OCI-LY1 (cell line): ENCODE measurements around the gene KRTAP5-3.

Experiments used
- H2AFZ ChIP-seq: fragments of 200-600 bp; sonication (generic), shearing (Covaris generic); 2 replicates; pipeline ENCODE4 v1.6.0; 2014; ENCODE audit warnings: antibody characterized with exemption, mild to moderate bottlenecking, low read length
- H3F3A ChIP-seq: fragments of 200-600 bp; sonication (generic), shearing (Covaris generic); 2 replicates; pipeline ENCODE4 v1.6.0; 2014; ENCODE audit warnings: mild to moderate bottlenecking, antibody characterized with exemption, low read length, moderate library complexity; ENCODE audit not compliant: insufficient read depth
- H3K27ac ChIP-seq: fragments of 200-600 bp; sonication (generic); 2 replicates; pipeline ENCODE4 v1.5.1; 2014; ENCODE audit warnings: low read length, mixed run types, mild to moderate bottlenecking, low read depth; ENCODE audit not compliant: poor library complexity, severe bottlenecking
- H3K27me3 ChIP-seq: fragments of 200-600 bp; sonication (generic); 2 replicates; pipeline ENCODE4 v1.6.0; 2014; ENCODE audit warnings: antibody characterized with exemption, mild to moderate bottlenecking, low read length, moderate library complexity; ENCODE audit not compliant: insufficient read depth
- H3K36me3 ChIP-seq: fragments of 200-600 bp; sonication (generic); 2 replicates; pipeline ENCODE4 v1.6.1; 2014; ENCODE audit warnings: mild to moderate bottlenecking, antibody characterized with exemption, low read length, moderate library complexity, mixed read lengths; ENCODE audit not compliant: insufficient read depth
- H3K4me1 ChIP-seq: fragments of 200-600 bp; sonication (generic); 2 replicates; pipeline ENCODE4 v1.5.1; 2014; ENCODE audit warnings: mild to moderate bottlenecking, low read length, moderate library complexity; ENCODE audit not compliant: insufficient read depth, severe bottlenecking
- H3K4me2 ChIP-seq: fragments of 200-600 bp; sonication (generic), shearing (Covaris generic); 2 replicates; pipeline ENCODE4 v1.6.1; 2014; ENCODE audit warnings: low read length
- H3K4me3 ChIP-seq: fragments of 200-600 bp; sonication (generic); 2 replicates; pipeline ENCODE4 v1.5.1; 2014; ENCODE audit warnings: low read length, low read depth, mild to moderate bottlenecking, mixed read lengths; ENCODE audit not compliant: poor library complexity, severe bottlenecking
- H3K79me2 ChIP-seq: fragments of 200-600 bp; shearing (Covaris generic); 2 replicates; pipeline ENCODE4 v1.6.1; 2016; ENCODE audit warnings: mixed run types, low read length, mixed read lengths; ENCODE audit not compliant: insufficient read depth
- H3K9ac ChIP-seq: fragments of 200-600 bp; sonication (generic), shearing (Covaris generic); 2 replicates; pipeline ENCODE4 v1.6.1; 2014; ENCODE audit warnings: mild to moderate bottlenecking, low read length, mixed read lengths
- H3K9me2 ChIP-seq: fragments of 200-600 bp; sonication (generic), shearing (Covaris generic); 2 replicates; pipeline ENCODE4 v1.6.1; 2014; ENCODE audit warnings: low read depth, mild to moderate bottlenecking, low read length, mixed read lengths
- H3K9me3 ChIP-seq: fragments of 200-600 bp; shearing (Covaris generic); 2 replicates; pipeline ENCODE4 v1.6.1; 2014; ENCODE audit warnings: low read length, mixed read lengths
- H4K20me1 ChIP-seq: fragments of 200-600 bp; sonication (generic), shearing (Covaris generic); 2 replicates; pipeline ENCODE4 v1.6.0; 2016; ENCODE audit warnings: mild to moderate bottlenecking, low read length; ENCODE audit not compliant: insufficient read depth
- EZH2 ChIP-seq: fragments of 200-600 bp; sonication (generic), shearing (Covaris generic); IDR thresholded peaks from 2 replicates; pipeline ENCODE4 v1.8.0; 2017; ENCODE audit warnings: borderline replicate concordance, mixed run types, mild to moderate bottlenecking, antibody characterized with exemption, low read length, moderate library complexity, mixed read lengths
- TF ChIP-seq, protein P1 (sequence below): fragments of 200-600 bp; sonication (generic), shearing (Covaris generic); IDR thresholded peaks from 2 replicates; pipeline ENCODE4 v1.5.1; 2017; ENCODE audit warnings: mild to moderate bottlenecking, antibody characterized with exemption, low read length, moderate library complexity, mixed read lengths

KRTAP5-3 gene

DNA sequence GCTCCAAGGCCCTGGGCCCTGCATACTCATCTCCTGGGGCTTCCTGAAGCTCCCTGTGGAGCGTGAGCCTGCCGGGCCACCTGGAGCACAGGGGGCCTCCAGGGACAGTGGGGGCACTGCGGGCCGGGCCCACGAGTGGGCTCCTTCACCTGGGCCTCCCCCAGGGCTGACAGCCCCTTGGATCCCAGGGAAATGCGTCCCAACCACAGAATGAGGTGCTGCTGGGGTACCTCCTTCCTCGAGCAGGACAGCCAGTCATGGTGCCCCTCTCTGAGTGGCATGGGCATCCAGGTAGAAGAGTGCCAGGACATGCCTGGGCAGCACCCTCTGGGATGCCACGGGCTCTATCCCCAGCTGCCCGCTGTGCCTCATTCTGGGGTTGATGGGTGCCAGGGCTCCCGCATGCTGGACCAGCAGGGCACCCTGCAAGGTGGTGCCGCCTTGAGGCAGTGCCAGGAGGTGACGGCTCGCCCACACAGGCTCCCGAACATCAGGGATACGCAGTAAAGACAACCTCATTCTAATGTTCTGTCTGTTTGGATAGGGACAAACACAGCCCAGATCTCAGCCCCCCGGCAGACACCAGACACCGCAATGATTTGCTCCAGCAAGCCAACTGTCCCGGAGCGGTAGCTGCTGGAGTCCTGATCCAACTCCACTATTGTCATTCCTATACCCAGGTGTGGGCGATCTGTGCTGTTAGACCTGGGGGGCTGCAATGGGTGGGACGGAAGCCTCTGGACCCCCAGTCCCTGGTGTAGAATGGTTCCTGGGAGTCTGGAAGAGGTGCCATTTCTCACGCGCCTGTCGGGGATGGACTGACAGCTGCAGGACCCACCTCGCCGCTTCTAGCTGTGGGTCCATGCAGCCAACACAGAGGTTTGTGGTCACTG is 47.2 kb upstream of the KRTAP5-3 start:
- H3K27ac ChIP-seq = no peak overlapping the region
- TF ChIP-seq, protein P1, sequence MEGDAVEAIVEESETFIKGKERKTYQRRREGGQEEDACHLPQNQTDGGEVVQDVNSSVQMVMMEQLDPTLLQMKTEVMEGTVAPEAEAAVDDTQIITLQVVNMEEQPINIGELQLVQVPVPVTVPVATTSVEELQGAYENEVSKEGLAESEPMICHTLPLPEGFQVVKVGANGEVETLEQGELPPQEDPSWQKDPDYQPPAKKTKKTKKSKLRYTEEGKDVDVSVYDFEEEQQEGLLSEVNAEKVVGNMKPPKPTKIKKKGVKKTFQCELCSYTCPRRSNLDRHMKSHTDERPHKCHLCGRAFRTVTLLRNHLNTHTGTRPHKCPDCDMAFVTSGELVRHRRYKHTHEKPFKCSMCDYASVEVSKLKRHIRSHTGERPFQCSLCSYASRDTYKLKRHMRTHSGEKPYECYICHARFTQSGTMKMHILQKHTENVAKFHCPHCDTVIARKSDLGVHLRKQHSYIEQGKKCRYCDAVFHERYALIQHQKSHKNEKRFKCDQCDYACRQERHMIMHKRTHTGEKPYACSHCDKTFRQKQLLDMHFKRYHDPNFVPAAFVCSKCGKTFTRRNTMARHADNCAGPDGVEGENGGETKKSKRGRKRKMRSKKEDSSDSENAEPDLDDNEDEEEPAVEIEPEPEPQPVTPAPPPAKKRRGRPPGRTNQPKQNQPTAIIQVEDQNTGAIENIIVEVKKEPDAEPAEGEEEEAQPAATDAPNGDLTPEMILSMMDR = no peak
- no peak for TF ChIP-seq EZH2
- no peak overlapping the region for H3K4me3 ChIP-seq

DNA sequence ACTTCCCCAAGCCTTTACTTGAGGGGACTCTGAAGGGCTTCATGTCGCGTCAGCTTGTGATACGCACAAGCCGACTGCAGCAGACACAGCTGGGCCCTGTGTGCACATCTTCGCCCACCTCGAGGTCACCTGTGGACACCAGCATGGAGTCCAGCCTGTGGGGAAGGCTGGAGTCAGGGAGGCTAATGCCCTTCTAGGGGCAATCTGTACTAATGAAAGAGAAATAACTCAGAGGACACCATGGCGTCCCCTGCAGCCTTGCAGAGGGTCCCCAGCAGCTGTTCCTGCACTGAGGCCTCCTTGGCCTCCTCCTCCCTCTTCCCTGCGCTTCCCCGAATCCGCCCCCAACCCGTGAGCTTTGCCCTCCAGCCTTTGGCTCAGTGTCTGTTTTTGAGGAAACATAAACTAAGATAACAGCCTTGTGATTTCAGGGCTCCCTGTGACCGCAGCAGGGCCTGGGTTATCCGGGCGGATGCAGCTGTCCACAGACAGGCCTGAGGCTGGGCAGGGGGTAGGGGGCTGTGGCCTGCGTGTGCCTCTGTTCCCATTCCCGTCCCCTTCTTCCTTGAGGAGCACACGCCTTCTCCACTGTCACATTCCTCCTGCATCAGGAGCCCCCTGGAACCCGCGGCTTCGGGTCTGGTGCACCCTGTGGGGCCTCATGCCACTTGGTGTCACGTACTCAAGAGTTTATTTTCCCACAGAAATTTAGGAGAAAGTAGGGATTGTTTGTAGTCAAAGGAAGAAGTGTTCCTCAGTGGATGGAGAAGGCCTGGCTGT is 46.3 kb upstream of the KRTAP5-3 start:
- no peaks in the 10 kb centered on the region for H3K36me3 ChIP-seq
- peaks cover 6% of the 10 kb centered on the region; the same call in 1 of the 2 replicates for H3K27me3 ChIP-seq
- H2AFZ ChIP-seq = no peak overlapping the region
- TF ChIP-seq EZH2 = no peak
- TF ChIP-seq, protein P1 = no peak
- H3K9me3 ChIP-seq = no peaks in the 10 kb centered on the region
- no peak overlapping the region for H3K27ac ChIP-seq
- H4K20me1 ChIP-seq = no peaks in the 10 kb centered on the region
- no peak overlapping the region for H3K4me3 ChIP-seq
- H3K4me1 ChIP-seq = no peaks in the 10 kb centered on the region
- no peak overlapping the region for H3K4me2 ChIP-seq
- no peaks in the 10 kb centered on the region for H3F3A ChIP-seq
- no peak overlapping the region for H3K9ac ChIP-seq
- no peaks in the 10 kb centered on the region for H3K9me2 ChIP-seq
- H3K79me2 ChIP-seq = no peaks in the 10 kb centered on the region

More for the DNA sequence above, 47.2 kb upstream of the KRTAP5-3 start:
- no peaks in the 10 kb centered on the region for H3K79me2 ChIP-seq
- H3K36me3 ChIP-seq = no peaks in the 10 kb centered on the region
- peaks cover 6% of the 10 kb centered on the region; the same call in 1 of the 2 replicates for H3K27me3 ChIP-seq
- H3K9ac ChIP-seq = no peak overlapping the region
- H3K4me1 ChIP-seq = no peaks in the 10 kb centered on the region
- no peaks in the 10 kb centered on the region for H3K9me3 ChIP-seq
- H3K9me2 ChIP-seq = no peaks in the 10 kb centered on the region
- H3K4me2 ChIP-seq = no peak overlapping the region
- no peaks in the 10 kb centered on the region for H3F3A ChIP-seq
- H4K20me1 ChIP-seq = no peaks in the 10 kb centered on the region
- no peak overlapping the region for H2AFZ ChIP-seq

DNA sequence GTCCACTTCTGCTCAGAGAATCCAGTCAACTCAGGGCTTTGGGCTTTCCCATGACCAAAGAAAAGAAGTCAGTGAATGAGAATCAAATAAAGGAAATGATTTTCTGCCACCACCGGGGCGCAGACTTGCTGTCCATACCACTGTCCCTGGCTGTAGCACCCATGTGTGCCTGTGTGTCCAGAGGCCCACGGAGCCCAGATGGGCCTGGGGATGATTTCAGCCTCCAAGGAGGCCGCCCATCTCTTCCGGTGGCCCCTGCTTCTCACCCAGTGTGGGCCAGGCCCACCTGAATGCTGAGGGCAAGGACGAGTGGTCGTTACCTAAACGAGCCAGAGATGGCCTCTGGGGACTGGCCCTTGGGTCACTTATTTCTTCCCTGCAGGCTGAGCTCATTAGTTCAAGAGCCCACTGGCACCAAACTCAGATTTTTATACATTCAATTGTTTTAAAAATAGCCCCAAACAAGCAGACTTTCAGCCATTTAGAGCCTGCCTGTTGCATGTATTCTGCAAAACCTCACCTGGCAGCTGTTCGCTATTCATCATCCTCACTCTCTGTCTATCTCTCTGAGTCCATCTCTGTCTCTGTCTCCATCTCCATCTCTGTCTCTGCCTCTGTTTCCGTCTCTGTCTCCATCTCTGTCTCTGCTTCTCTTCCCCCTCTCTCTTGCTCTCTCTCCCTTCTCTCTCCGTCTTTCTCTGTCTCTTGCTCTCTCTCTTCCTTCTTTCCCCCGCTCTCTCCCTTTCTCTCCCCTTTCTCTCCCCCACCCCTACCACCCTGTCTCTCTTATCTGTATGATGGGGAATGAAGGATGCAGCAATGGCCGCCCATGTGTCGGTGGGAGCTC is 45.5 kb upstream of the KRTAP5-3 start:
- Histone ChIP-seq H3K27me3 (peaks cover 6% of the 10 kb centered on the region; the same call in 1 of the 2 replicates), H3K4me3 (no peak overlapping the region), H3K9me3 (no peaks in the 10 kb centered on the region), H3K9ac (no peak overlapping the region), H4K20me1 (no peaks in the 10 kb centered on the region), H3F3A (no peaks in the 10 kb centered on the region), H2AFZ (no peak overlapping the region), H3K27ac (no peak overlapping the region), H3K4me1 (no peaks in the 10 kb centered on the region), H3K79me2 (no peaks in the 10 kb centered on the region), H3K9me2 (no peaks in the 10 kb centered on the region), H3K36me3 (no peaks in the 10 kb centered on the region), H3K4me2 (no peak overlapping the region)
- no peak for TF ChIP-seq EZH2
- TF ChIP-seq, protein P1 = no peak
